LoVo (cell line): ENCODE measurements around the gene PTH2R.
A peak's percentile ranks its signal among the peaks of the same experiment; 100 is the strongest.
"Not testable (repeated sequence)": the region's sequence is repeated elsewhere in the genome, so short reads cannot be mapped to it uniquely, and the experiment has no call there.

Experiments
- DNase-seq: peaks from one replicate; pipeline ENCODE4 v3.0.0-alpha.2; 2016; ENCODE audit warnings: low spot score

PTH2R gene, protein sequence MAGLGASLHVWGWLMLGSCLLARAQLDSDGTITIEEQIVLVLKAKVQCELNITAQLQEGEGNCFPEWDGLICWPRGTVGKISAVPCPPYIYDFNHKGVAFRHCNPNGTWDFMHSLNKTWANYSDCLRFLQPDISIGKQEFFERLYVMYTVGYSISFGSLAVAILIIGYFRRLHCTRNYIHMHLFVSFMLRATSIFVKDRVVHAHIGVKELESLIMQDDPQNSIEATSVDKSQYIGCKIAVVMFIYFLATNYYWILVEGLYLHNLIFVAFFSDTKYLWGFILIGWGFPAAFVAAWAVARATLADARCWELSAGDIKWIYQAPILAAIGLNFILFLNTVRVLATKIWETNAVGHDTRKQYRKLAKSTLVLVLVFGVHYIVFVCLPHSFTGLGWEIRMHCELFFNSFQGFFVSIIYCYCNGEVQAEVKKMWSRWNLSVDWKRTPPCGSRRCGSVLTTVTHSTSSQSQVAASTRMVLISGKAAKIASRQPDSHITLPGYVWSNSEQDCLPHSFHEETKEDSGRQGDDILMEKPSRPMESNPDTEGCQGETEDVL

DNA sequence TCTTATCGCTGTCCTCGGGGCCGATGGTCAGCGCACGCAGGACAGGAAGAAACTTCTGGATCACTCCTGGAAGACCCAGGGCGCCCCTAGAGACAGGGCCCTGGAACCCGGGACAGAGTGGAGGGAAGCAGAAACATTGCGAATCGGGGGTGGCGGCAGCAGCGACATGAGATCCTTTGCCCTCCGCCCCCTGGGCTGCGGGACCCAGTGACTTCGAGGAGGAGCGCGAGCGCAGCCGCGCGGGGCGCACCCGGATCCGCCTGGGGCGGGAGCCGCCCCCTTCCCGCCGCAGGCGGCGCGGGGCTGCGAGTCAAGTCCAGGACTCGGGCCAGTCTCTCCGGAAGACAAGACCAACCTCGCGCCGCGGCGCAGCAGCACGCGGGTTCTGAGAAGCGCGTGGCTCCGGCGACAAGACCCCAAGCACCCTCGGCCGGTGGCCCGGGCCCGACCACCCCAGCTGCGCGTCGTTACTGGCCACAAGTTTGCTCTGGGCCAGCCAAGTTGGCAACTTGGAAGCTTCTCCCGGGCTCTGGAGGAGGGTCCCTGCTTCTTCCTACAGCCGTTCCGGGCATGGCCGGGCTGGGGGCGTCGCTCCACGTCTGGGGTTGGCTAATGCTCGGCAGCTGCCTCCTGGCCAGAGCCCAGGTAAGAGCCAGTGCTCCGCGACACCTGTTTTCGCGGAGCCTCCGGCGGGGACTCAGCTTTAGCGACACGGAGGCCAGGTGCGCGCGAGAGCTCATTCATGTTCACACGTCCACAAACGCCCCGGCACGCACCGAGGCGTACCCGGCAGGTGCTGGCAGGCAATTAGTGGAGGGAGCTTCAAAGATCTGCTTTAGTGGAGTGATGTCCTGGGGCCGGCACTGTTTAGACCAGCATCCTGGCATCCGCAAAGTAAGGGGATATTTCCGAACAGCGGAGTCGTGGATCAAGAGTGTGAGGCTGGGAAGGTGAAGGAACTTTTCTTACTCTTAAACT, at the start of gene PTH2R:
PTH2R (plus strand) TSS at position 319 of the 978 bp plus-strand sequence; CDS start at position 571, 252 bp downstream.
- no peak for DNase-seq

DNA sequence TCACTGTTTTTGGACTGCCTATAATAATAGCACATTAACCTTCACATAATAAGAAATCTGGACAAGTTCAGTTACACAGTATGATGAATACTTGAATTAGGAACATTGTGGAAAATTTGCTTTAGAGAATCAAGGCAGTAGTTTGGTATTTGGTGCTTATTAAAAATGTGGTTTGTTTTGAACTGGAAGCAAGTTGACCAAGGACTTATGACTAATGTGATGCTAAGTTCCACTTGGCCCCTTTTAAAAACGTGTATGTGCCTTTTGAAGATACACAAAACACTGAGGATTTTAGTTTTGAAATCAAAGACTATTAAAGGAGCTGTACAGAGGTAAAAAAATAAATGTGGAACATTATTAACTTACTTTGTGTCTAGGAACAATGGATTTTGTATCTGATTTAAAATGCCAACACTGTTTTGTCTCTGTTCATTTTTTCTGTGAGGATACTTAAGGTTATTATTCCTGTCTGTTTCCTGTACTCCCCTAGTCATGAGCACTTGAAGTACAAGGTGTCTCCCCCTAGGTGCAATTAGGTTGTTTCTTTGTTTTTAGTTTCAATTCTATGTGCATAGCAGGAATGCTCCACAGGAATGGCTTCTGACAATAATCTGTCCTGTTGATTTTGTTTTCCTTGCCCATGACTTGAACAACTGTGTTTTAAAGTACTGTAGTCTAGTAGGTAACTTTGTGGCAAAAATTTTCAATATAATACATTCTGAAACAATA, 49.6 kb upstream of the PTH2R start:
- no peak for DNase-seq

DNA sequence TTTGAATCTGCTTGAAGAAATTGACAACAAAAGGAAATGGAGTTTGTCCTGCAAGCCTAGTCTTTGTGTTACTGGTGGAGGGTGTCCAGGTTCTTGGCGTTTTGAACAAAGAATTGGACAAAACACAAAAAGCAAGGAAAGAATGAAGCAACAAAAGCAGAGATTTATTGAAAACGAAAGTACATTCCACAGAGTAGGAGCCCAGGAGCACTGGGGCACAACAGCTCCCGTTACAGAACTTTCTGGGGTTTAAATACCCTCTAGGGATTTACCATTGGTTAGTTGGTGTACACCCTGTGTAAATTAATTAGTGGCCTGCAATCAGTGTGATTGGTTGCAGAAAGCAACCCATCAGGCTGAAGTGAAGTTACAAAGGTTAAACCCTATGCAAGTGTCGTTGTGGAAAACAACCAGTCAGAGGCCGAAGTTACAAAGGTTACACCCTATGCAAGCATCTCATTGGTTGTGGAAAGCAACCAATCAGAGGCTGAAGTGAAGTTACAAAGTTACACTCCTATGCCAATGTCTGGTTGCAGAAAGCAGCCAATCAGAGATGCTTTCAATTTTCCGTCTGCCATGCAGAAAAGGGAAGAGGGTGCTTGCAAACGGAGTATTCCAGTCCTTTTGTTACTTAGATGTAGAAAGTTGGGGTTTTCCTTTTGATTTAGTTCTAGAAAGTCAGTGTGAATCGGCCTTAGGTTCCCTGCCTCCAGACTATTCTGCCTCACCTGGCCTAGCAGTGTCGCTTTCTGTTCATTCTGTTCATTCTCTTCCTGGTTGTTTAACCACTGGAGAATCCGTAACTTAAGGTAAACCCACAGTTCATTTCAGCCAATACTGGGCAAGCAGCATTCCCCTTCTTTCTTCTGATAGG, 47.6 kb upstream of the PTH2R start:
- no peak for DNase-seq

DNA sequence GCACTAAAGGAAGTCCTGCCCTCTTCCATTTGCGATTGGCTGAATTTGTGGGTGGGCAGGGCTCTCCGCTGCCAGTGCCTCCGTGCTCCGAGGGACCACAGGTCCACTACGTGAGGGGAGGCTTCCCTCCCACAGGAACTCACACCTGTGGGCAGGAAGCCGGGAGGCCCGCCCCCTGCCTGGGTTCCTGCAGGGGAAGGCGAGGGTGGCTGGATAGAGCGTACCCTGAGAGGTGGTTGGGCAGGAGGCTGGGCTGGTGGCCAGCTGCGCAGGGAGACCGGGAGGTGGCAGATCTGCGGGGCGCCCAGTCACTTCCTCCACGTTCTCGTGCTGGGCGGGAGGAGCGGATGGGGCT, 47.0 kb upstream of the PTH2R start:
- DNase-seq = no peak

DNA sequence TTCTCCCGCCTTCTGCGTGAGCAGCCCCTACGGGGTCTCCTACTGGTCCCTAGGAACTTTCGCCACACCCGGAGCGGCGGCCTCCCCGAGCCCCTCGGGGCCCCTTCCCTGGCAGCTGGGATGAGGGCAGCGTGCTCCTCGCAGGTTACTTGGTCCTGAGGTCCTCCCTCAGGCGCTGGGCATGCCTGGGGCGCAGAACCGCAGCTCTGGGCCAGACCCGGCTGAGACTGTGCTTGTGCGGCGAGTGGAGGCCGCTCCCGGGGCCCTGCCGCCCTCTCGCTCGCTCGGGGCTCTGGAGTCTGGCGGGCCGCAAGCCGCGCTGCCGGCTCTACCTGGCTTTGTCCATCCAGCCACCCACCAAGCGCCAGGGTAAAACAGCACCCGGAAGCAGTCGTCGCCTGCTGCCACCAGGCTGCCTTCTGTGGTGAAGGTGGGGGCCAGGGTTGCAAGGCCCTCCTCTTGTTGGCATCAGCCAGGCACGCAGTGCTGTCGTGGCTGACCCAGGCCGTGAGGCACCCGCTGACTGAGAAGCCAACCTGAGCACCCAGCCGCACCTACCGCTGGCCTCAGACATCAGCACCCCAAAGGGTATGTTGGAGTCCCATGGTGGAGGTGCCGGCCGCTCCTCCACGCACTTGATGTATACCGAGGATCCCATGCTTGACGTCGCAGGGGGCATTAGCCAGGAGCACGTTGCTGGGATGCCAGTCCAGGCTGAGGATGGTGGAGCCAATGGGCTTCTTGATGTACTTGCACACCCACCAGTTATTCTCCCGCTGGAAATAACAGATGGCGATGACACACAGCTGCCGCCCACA, 46.1 kb upstream of the PTH2R start:
- DNase-seq = no peak

DNA sequence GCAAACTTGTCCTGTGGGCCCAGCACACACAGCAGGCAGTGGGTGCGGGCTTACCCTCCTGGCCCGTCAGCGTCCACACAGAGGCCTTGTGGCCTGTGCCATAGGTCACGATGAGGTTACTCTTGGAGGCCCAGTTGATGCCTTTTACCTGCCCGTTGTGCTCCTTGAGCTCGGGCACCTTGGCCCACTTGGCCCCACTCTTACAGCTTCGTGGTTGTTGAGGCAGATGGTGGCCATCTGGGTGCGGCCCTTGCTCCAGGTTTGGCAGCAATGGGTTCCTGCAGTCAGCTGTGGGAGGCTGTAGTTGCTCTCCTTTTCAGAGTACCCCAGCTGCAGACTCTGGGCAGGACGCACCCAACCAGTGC, 45.5 kb upstream of the PTH2R start:
- DNase-seq = no peak

DNA sequence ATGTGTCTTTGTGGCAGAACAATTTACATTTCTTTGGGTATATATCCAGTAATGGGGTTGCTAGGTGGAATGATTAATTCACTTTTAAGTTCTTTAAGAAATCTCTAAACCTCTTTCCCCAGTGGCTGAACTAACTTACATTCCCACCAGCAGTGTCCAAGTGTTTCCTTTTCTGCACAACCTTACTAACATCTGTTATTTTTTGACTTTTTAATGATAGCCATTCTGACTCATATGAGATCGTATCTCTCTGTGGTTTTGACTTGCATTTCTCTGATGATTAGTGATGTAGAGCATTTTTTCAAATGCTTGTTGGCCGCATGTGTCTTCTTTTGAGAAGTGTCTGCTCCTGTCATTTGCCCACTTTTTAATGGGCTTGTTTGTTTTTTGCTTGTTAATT, 43.1 kb upstream of the PTH2R start:
- peak; percentile 12 for DNase-seq

DNA sequence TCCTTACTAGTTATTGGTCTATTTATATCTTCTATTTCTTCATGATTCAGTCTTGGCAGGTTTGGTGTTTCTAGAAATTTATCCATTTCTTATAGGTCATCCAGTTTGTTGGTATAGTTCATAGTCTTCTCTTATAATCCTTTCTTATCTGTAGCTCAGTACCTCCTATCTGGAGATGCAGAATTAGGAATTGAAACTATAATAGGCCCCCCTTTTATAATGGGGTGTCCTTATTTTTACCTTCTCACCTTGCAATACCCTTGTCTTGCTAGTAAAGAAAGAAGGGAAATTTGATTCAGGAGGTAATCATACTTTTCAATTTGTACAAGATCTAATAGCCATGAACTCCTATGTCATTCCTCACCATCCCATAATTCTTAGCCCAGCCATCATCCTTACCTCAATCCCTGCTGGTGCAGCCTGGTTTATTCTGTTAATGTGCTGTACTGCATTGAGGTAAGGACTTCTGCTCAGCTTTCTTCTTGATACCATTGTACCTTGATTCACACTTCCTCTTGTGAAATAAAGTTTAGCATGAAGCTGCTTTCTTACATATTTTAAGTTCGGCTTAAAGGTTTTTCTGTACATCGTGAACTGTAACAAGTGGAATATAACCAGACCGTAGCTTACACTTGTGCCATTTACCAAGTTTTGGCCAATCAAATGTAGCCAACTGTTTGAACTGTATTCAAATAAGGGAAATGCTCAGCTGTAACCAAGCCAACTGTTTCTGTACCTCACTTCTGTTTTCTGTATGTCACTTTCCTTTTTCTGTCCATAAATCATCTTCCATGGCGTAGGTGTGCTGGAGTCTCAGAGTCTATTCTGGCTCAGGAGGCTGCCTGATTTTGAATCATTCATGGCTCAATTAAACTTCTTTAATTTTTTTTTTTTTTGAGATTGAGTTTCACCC, 40.1 kb upstream of the PTH2R start:
- DNase-seq = no peak

DNA sequence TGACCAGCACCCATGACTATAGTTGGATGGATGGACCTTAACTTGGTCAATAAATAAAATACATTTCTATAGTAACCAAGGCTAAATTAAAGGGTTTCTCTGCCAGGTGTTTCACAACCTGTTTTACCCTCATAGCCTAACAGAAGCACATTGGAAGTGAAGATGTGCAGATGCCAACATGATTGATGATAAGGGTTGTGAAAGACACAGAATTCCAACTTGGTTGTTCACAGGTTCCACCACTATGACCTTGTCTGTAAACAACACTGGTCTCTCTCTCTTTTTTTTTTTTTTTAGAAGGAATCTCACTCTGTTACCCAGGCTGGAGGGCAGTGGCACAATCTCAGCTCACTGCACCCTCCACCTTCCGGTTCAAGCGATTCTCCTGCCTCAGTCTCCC, 37.5 kb upstream of the PTH2R start:
- DNase-seq = no peak

DNA sequence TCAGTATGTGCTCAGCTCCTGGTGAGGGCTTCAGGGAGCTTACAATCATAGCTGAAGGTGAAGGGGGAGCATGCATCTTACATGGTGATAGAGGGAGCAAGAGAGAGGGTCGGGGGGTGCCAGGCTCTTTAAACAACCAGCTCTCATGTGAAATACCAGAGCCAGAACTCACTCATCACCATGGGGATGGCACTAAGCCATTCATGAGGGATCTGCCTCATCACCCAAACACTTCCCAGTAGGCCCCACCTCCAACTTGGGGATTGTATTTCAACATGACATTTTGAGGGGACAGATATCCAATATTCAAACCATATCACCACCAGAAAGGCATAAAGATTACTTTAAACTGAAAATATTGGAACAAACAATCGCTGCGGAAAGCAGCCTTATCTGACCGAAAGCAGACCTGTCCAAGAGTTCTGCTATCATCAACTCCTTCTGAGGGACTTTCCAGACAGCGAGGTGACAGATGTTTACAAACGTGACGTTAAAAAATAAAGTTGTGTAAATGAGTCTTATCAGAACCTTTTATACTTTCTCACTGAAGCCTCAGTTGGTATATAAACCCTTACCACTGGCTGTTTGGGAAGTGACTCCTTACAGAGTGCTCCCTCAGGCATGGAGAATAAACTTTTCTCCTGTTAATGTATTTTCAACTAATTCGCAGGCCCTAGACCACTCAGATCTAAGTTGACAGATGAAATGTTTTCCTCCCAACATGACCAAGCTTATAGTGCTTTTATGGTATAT, 35.5 kb upstream of the PTH2R start:
- DNase-seq = no peak

DNA sequence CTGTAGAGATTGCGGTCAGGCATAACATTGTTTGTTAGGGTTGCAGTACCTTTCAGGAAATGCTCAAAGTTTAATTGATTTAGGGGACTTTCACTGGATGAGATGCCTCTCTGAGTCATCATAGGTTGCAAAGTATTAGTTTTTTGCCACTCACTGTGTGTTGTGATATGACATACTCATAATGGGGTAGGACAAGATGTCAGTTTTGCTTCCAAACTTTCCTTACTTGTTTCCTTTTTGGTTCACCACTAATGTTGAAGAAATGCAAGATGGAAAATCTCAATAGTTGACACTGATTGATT, 35.0 kb upstream of the PTH2R start:
- no peak for DNase-seq

DNA sequence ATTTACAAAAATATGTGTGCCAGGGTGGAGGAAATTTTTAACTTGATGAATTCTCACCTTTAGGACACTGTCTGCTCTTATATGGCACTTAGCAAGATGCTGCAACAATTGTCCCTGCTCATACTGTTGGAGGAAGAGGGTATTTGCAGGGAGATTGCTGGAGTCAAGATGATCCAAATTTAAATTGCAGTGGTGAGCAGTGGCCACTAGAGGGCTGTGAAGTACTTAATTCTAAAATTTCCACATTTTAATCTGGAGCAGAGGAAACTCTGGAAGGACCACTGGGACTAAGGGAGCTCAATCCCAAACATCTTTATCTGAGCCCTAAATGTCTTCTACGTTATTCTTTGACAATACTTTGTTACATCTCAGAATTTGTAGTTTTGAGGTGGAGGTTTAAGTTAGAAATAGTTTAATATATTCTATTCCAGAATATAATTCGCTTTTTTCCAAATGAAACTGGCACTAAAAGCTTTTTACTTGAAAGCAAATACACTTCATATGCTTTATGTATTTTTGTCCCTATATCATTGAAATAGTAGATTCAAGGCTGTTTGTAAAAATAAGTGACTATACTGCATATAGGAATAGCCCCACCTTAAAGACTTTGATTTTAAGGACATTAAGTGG, 33.0 kb upstream of the PTH2R start:
- DNase-seq = peak; percentile 52

DNA sequence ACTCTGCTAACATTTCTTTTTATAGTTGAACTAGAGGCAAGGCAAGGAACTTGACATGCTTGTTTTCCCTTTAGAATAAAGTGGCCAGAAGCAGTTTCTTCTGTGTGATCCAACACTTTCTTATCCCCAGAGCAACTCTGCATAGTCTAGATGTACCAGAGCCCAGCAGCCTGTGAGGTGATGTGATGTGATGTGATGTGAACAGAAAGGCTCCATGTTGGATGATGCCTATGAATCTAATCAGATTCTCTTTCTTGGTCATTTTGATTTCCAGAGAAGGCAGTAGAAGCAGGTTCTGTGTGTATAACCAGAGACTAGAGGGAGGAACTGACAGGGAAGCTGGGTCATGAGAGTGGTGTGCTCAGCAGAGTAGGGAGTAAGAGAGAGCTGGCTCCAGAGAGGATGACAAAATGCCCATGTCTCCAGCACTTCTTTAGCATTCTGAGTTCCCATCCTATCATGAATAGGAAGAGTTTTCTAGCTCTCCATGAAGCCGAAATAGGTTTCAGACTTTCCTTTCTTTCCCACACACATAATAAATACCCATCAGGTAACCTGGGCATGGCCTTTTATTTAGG, 31.0 kb upstream of the PTH2R start:
- DNase-seq = no peak

DNA sequence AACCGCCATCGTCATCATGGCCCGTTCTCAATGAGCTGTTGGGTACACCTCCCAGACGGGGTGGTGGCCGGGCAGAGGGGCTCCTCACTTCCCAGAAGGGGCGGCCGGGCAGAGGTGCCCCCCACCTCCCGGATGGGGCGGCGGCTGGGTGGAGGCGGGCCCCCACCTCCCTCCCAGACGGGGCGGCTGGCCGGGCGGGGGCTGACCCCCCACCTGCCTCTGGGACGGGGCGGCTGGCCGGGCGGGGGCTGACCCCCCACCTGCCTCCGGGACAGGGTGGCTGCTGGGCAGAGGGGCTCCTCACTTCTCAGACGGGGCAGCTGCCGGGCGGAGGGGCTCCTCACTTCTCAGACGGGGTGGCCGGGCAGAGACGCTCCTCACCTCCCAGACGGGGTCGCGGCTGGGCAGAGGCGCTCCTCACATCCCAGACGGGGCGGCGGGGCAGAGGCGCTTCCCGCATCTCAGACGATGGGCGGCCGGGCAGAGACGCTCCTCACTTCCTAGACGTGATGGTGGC, 29.2 kb upstream of the PTH2R start:
- not testable (repeated sequence) for DNase-seq

DNA sequence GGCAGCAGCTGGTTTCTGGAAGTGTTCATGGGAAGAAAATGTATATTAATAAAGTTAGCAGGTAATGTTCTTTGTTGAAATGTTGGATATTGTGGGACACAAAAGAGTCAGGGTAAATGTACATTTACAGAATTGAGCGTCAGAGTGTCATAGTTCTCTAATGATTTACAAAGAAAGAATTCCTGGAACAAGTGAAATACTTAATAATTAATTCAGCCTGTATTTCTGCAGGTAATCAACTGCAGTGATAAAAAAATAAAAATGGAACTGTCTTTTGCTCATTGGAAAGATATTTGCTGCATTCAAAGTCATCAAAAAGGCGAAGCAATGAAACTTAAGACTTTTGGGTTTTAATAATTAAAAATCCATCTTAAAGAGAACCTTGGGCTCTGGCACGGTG, 27.4 kb upstream of the PTH2R start:
- no peak for DNase-seq

DNA sequence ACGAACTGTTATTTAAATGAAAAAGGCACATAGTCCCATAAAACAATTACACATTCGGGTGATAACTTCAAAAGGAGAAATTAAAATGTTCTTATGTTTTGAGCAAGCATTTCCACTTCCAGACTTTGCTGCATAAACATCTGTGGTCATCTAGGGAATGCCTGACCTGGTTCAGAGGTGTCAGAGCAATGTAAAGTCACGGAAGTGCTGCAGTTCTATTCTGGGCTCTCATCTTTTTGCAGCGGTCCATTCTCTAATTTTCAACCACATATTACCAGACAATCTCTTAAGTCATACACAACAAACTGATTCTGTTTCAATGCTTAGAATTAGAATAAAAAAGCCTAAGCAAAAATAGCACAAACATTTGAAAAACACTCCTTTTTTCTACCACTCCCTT, 22.0 kb upstream of the PTH2R start:
- no peak for DNase-seq

DNA sequence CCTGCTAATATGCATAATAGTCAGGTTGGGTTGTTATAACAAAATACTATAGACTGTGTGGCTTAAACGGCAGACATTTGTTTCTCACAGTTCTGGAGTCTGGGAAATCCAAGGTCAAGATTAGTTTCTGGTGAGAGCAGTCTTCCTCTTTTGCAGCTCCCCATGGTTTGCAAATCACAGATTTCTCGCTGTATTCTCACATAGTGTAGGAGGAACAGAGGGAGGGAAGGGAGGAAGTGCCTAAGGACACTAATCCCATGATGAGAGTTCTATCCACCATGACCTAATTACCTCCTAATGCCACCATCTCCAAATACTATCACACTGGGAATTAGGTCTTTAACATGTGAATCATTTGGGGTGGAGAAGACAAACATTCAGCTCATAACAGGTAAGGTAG, 20.1 kb upstream of the PTH2R start:
- no peak for DNase-seq

DNA sequence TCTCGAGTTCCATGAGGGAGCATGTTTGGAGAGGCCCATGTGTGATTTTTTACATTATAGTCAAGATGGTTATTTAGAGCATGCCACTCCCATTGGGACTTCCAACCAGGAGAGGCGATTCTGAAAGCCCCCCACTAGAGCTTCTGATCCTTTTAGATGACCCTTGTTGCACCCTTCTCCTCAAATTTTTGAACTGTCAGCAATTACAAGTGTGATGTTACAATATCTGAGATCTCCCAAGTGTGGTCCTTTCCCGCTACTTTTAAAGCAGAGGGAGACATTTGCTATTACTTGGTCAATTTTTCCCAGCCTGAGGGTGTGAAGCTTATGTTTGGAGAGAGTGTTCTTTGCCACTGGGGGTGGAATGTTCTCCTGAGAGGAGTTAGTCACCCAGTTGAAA, 16.7 kb upstream of the PTH2R start:
- no peak for DNase-seq
